Activated CD4-positive, alpha-beta T cell treated with anti-CD3 and anti-CD28 coated beads for 24 hours (primary cell): ENCODE results near the gene TMEM88.

Experiments
- DNase-seq, 2 donors: peaks; one replicate each; pipeline ENCODE4 v3.0.0-alpha.2; 2020; ENCODE audit warnings: low read depth in 2 of 2

TMEM88 gene

GRCh38 chr17:7843536-7844291, 11.2 kb upstream of the TMEM88 start:
- DNase-seq, result peak; percentile 77 to 83

DNA sequence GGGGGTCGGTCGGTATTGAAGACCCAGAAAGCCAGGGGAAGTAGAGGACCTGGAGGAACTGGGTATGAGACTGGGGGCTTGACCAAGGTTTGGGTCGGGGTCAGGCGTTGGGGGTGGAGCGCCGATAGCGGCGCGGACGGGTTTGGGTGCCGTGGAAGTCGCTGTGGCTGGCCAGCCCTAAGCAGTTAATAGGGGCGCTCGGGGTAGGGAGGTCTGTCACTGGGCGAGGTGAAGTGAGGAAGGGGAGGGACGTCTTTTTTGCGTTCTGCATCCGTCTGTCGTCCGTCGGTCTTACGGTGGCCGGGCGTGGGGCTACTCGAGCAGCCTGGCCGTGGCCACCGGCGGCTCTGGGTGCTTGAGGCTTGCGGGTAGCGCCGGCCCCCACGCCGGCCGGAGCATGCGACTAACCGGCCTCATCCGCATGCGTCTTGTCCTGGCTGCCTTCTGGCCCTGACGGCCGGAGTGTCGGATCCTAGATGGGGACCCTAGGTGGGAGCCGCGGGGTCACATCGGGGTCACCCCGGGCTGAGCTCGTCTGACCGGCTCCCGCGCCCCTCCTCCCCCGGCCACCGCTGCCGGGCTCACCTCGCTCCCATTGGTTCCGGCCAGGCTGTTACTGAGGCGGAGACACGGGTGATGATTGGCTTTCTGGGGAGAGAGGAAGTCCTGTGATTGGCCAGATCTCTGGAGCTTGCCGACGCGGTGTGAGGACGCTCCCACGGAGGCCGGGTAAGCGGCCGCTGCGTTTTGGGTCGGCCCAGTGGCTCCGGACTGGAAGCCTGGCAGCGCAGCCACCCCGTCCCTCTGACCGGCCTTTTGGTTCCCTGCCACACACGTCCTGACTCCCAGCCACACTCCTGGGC, 10.3 kb upstream of the TMEM88 start:
- peak; percentile 68 to 70 for DNase-seq

- DNase-seq, result no peak
Observed at GRCh38 chr17:7845359-7846062, 9.4 kb upstream of the TMEM88 start.

GRCh38 chr17:7846063-7846735, 8.7 kb upstream of the TMEM88 start:
- DNase-seq, result no peak

GRCh38 chr17:7846765-7847661, 7.9 kb upstream of the TMEM88 start:
- no peak for DNase-seq

GRCh38 chr17:7848131-7848579, 6.7 kb upstream of the TMEM88 start:
- DNase-seq, result no peak

GRCh38 chr17:7848739-7849129, 6.1 kb upstream of the TMEM88 start:
- no peak for DNase-seq

- no peak for DNase-seq
Observed at GRCh38 chr17:7849130-7849750, 5.6 kb upstream of the TMEM88 start.

DNA sequence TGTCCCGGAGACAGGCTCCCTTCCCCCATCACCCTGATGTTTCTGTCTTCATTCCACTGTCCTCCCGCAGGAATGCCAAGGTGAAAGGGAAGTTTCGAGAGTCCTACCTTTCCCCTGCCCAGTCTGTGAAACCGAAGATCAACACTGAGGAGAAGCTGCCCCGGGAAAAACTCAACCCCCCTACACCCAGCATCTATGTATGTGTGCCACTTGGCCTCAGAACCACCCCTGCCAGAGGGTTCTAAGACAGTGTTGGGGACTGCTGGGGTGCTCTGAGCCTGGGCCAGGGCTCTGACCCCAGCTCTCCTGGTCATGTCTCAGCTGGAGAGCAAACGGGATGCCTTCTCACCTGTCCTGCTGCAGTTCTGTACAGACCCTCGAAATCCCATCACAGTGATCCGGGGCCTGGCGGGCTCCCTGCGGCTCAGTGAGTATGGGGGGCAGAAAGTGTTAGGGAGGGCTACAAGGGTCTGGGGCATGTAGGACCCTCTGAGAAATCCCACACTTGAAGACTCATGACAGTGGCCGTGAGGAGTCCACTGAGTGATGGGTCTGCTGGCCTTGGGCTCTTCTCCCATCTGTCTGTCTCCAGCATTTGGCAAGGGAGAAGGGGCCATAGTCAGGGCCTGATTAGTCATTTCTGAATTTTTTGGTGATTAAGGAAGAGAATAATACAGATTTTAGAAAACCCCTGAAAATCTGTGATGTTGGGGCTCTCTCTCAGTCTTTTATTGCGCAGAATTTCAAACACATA, 4.9 kb upstream of the TMEM88 start:
- DNase-seq, result no peak

DNA sequence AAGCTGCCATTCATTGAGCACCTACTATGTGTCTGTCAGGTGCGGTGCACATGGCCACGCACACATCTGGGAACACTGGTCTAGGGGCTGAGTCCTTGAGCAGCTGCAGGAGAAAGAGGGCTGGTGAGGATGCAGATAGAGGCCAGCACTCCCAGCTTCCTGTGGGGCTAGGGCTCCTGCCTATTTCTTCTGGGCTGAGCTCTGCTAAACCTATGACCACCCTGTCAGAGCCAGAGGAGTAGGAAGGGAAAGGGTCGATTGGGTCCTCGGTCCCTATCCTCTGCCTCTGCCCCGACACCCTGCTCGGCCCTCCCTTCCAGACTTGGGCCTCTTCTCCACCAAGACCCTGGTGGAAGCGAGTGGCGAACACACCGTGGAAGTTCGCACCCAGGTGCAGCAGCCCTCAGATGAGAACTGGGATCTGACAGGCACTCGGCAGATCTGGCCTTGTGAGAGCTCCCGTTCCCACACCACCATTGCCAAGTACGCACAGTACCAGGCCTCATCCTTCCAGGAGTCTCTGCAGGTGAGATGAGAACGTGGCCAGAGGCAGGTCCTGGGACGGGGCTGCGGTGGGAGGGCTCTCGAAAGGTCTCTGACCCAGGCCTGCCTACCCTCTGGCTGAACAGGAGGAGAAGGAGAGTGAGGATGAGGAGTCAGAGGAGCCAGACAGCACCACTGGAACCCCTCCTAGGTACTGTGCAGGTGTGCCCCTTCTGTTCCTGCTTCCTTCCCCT, 4.0 kb upstream of the TMEM88 start:
- DNase-seq, result no peak

GRCh38 chr17:7851438-7852261, 3.2 kb upstream of the TMEM88 start:
- peak; percentile 89 to 93 for DNase-seq

GRCh38 chr17:7852262-7852670, 2.6 kb upstream of the TMEM88 start:
- no peak for DNase-seq

GRCh38 chr17:7852919-7853690, 1.8 kb upstream of the TMEM88 start:
- no peak for DNase-seq

DNA sequence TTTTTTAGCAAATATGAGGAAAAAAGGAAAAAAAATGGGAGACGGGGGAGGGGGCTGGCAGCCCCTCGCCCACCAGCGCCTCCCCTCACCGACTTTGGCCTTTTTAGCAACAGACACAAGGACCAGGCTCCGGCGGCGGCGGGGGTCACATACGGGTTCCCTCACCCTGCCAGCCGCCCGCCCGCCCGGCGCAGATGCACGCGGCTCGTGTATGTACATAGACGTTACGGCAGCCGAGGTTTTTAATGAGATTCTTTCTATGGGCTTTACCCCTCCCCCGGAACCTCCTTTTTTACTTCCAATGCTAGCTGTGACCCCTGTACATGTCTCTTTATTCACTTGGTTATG, 1.2 kb upstream of the TMEM88 start:
- DNase-seq, result no peak

- DNase-seq, result no peak
Observed at GRCh38 chr17:7854078-7854777, 638 bp upstream of the TMEM88 start.

GRCh38 chr17:7855660-7856010, 769 bp downstream of the TMEM88 start:
- DNase-seq, result no peak
